Esophagus squamous epithelium (tissue), 4 donors: ENCODE measurements around the gene MAPKAPK3.

ENCODE experiments used
- CTCF ChIP-seq, 6 experiments: fragments of 450-650 bp in 4 of 6; fragments of 200-600 bp in 2 of 6; sonication (generic) in 2 of 6; IDR thresholded peaks; one replicate each; pipeline ENCODE4 v1.5.1; 2016 to 2019; ENCODE audit warnings: antibody characterized with exemption in 6 of 6, mild to moderate bottlenecking in 4 of 6, moderate library complexity in 4 of 6
- POLR2A ChIP-seq, 4 donors: fragments of 450-650 bp; IDR thresholded peaks; one replicate each; pipeline ENCODE4 v1.6.1; 2017; ENCODE audit warnings: antibody characterized with exemption in 4 of 4, mild to moderate bottlenecking in 4 of 4, moderate library complexity in 3 of 4

GRCh38 chr3:50672656-50673055 lies 55.7 kb downstream of the MAPKAPK3 start:
- TF ChIP-seq CTCF (IDR thresholded peaks at IDR 0.05) (no peak), POLR2A (IDR thresholded peaks at IDR 0.05) (no peak)
